Left lung (tissue), 10 donors: ENCODE results near the gene CAMTA1. TPM values are rescaled to one million over a fixed set of nuclear protein-coding genes. Genes with fewer than 3 reads are reported as not detected.

Source experiments
- ATAC-seq: fragments of 200-7000 bp; cut with Tn5 transposase; one replicate; pipeline ENCODE4 v1.9.1; 2020; ENCODE audit warnings: moderate library complexity
- DNase-seq, 4 donors: peaks; one replicate each; pipeline ENCODE4 v3.0.0-alpha.2; 2013 to 2020
- H3K27ac ChIP-seq, 2 donors: fragments of 200-600 bp; sonication (generic) in 1 of 2; one replicate each; pipeline versions ENCODE4 v1.5.0 to v1.8.0; 2020 to 2021
- H3K27me3 ChIP-seq, 2 donors: fragments of 200-600 bp; sonication (generic) in 1 of 2; one replicate each; pipeline versions ENCODE4 v1.5.0 to v1.8.0; 2020 to 2021
- H3K36me3 ChIP-seq, 2 donors: fragments of 200-600 bp; sonication (generic) in 1 of 2; one replicate each; pipeline versions ENCODE4 v1.5.0 to v1.8.0; 2020 to 2021
- H3K4me1 ChIP-seq, 2 donors: fragments of 200-600 bp; one replicate each; pipeline ENCODE4 v1.8.0; 2021
- H3K4me3 ChIP-seq, 2 donors: fragments of 200-600 bp; sonication (generic) in 1 of 2; one replicate each; pipeline versions ENCODE4 v1.5.0 to v1.8.0; 2020 to 2021; ENCODE audit warnings: mild to moderate bottlenecking in 1 of 2
- H3K9me3 ChIP-seq, 2 donors: fragments of 200-600 bp; sonication (generic) in 1 of 2; one replicate each; pipeline versions ENCODE4 v1.5.0 to v1.8.0; 2020 to 2021
- intact Hi-C, 2 donors: fragments of 100-400 bp; cut with DNase I; formaldehyde crosslinking; loops; one replicate each; pipeline versions ENCODE4 v1.11.2 to v1.14.2; 2022
- polyA plus RNA-seq, 6 donors: library from polyadenylated mRNA; unstranded; fragments of 120-200 nt; gene quantifications; one replicate each; pipeline ENCODE4 v1.2.1, GENCODE V29; 2013; ENCODE audit not compliant: insufficient read length in 6 of 6
- total RNA-seq, 2 donors: library from RNA; stranded (reverse); fragmentation: NEBNext Ultra II Directional; extraction: Animal tissue kit (Norgen Biotek cat#: 25700); gene quantifications; one replicate each; pipeline ENCODE4 v1.2.1, GENCODE V29; 2021
- TF ChIP-seq, protein P1 (sequence below), 2 donors: fragments of 200-600 bp; sonication (generic) in 1 of 2; IDR thresholded peaks; one replicate each; pipeline versions ENCODE4 v1.5.0 to v1.8.0; 2021; ENCODE audit warnings: antibody characterized with exemption in 2 of 2
- donor health status: DM: no; HTN: yes; CAD: no.
- donor health status: DM: no; HTN: no; CAD: no.

Gene CAMTA1
- total and polyA plus RNA-seq, 8 donors: 42.7 to 69.1 (median 49.4) TPM

DNA sequence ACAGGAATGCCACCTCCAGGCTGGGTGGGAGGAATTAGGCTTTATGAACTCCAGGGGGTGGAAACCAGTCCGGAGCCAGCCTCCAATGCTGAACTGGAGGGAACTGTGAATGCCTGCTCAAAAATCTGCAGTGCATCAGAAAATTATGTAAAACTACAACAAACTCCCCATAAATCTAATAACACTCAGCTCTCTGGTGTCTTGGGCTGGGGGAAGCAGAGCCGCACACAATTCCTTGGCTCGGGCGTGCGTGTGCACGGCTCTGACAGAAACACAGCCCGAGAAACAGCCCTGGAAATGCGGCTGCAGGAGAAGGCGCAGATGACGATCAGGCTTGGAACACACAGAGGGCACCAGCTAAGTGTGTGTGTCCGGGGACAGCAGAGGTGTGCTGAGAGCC, 858.3 kb downstream of the CAMTA1 start:
- TF ChIP-seq, protein P1, sequence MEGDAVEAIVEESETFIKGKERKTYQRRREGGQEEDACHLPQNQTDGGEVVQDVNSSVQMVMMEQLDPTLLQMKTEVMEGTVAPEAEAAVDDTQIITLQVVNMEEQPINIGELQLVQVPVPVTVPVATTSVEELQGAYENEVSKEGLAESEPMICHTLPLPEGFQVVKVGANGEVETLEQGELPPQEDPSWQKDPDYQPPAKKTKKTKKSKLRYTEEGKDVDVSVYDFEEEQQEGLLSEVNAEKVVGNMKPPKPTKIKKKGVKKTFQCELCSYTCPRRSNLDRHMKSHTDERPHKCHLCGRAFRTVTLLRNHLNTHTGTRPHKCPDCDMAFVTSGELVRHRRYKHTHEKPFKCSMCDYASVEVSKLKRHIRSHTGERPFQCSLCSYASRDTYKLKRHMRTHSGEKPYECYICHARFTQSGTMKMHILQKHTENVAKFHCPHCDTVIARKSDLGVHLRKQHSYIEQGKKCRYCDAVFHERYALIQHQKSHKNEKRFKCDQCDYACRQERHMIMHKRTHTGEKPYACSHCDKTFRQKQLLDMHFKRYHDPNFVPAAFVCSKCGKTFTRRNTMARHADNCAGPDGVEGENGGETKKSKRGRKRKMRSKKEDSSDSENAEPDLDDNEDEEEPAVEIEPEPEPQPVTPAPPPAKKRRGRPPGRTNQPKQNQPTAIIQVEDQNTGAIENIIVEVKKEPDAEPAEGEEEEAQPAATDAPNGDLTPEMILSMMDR (IDR thresholded peaks at IDR 0.05): no peak
- H3K4me1 ChIP-seq: peaks cover 0 to 8% of the 10 kb centered on the region in 2 donors
- no peak overlapping the region for H3K27ac ChIP-seq
- DNase-seq: peak in 3 of 4 donors; percentile 49 to 96 (median 90)
- no peak for ATAC-seq
- H3K4me3 ChIP-seq: no peak overlapping the region
- H3K36me3 ChIP-seq: no peaks in the 10 kb centered on the region
- no peaks in the 10 kb centered on the region for H3K9me3 ChIP-seq
- H3K27me3 ChIP-seq: peaks cover 0 to 6% of the 10 kb centered on the region in 2 donors
- intact Hi-C loops: loop anchor here in 1 of 2 donors (10.0 kb wide), 1 partner anchor 189 kb away; no protein-coding TSS in a partner anchor

DNA sequence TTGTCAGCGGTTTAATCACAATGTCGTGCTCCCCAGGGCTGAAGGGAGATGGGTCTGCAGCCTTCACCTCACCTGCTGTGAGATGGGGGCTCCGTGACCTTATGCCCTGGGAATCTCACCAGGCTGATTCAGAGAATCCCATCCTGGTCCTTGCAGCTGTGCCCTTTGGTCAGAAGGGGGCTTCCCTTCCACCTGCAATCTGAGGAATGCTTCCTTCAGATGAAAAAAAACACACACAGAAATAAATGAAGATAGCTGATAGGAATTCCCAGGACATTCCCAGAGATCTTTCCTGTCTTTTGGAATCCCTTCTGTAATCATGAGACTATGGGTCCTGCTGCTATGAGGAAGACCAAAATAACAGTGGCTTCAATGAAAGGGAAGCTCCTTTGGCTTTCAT, 858.8 kb downstream of the CAMTA1 start:
- no peaks in the 10 kb centered on the region for H3K9me3 ChIP-seq
- H3K36me3 ChIP-seq: no peaks in the 10 kb centered on the region
- TF ChIP-seq, protein P1 (IDR thresholded peaks at IDR 0.05): no peak
- no peak overlapping the region for H3K27ac ChIP-seq
- no peak for DNase-seq
- intact Hi-C loops: loop anchor here in 1 of 2 donors (10.0 kb wide), 1 partner anchor 189 kb away; no protein-coding TSS in a partner anchor
- H3K4me3 ChIP-seq: no peak overlapping the region
- ATAC-seq: no peak
- H3K27me3 ChIP-seq: peaks cover 0 to 6% of the 10 kb centered on the region in 2 donors
- peaks cover 0 to 14% of the 10 kb centered on the region in 2 donors for H3K4me1 ChIP-seq

DNA sequence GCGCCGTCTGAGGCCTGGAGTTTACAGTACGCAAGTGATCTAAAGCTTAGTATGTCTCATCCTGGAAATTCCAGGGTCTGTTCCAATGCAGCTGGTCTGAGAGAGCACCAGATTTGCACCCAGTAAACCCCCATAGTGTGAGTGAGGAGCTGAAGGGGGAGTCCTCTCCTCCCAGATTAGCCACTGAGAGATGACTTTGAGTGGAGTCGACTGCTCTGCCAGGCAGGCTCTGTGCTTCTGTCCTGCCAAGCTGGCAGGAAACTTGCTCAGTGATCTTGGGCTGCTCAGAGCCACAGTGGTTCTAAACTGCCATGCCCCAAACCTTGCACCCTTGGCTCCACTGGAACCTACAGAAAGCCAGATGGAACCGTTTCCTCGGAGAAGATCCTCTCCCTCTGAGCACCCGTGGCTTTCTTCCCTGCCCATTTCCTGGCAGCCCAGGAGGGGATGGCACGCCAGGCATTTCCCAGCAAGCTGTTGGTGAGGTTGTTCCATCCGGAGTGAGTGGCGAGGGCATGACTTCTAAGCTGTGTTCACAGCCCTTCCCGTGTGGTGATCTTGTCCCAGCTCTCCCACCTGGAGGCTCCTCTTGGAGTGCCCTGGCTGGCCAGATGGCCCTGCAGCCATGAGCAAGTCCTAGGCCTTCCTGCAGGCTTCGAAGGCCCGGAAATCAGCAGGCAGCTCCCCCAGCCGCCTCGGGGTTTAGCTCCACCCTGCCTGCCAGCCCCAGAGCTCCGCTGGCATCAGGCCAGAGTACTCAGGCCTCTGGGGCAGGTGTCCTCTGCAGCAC, 859.9 kb downstream of the CAMTA1 start:
- peaks cover 0 to 23% of the 10 kb centered on the region in 2 donors for H3K4me1 ChIP-seq

DNA sequence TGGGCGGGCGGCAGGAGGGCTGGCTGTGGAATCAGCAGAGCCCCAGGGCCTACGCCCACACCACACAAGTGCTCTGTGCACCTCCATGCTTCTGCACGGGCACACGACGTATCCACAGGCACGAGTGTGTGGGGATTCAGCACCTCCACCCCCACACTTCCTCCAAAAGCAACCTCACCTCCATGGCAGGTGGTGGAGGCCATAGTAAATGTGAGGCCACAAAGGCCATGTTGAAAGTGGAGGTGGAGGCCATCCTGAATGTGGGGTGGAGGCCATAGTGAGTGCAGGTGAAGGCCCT, 860.4 kb downstream of the CAMTA1 start:
- no peak overlapping the region for H3K27ac ChIP-seq
- no peak for DNase-seq
- intact Hi-C loops: loop anchor here in 1 of 2 donors (10.0 kb wide), 1 partner anchor 191 kb away; no protein-coding TSS in a partner anchor
- H3K4me1 ChIP-seq: peaks cover 0 to 23% of the 10 kb centered on the region in 2 donors
- H3K27me3 ChIP-seq: peaks cover 0 to 15% of the 10 kb centered on the region in 2 donors
- no peak for ATAC-seq
- no peaks in the 10 kb centered on the region for H3K36me3 ChIP-seq
- H3K9me3 ChIP-seq: no peaks in the 10 kb centered on the region
- TF ChIP-seq, protein P1 (IDR thresholded peaks at IDR 0.05): no peak
- H3K4me3 ChIP-seq: no peak overlapping the region

More for the DNA sequence above, 859.9 kb downstream of the CAMTA1 start:
- DNase-seq: peak in 3 of 4 donors; percentile 63 to 83 (median 69)
- no peaks in the 10 kb centered on the region for H3K9me3 ChIP-seq
- peaks cover 0 to 14% of the 10 kb centered on the region in 2 donors for H3K27me3 ChIP-seq
- ATAC-seq: peak; percentile 54
- intact Hi-C loops: loop anchor here in 1 of 2 donors (10.0 kb wide), 1 partner anchor 190 kb away; no protein-coding TSS in a partner anchor
- H3K36me3 ChIP-seq: no peaks in the 10 kb centered on the region
- TF ChIP-seq, protein P1 (IDR thresholded peaks at IDR 0.05): no peak
- no peak overlapping the region for H3K27ac ChIP-seq
- H3K4me3 ChIP-seq: no peak overlapping the region

DNA sequence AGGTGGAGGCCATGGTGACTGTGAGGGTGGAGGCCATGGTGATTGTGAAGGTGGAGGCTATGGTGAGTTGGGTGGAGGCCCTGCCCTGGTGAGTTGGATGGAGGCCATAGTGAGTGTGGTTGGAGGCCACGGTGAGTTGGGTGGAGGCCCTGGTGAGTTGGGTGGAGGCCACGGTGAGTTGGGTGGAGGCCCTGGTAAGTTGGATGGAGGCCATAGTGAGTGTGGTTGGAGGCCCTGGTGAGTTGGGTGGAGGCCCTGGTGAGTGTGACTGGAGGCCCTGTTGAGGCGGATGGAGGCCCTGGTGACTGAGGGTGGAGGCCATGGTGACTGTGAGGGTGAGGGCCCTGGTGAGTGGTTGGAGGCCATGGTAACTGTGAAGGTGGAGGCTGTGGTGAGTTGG, 860.9 kb downstream of the CAMTA1 start:
- DNase-seq: peak in 1 of 4 donors; percentile 30
- ATAC-seq: no peak
- Histone ChIP-seq H3K27me3 (peaks cover 0 to 15% of the 10 kb centered on the region in 2 donors), H3K4me1 (peaks cover 0 to 23% of the 10 kb centered on the region in 2 donors), H3K36me3 (no peaks in the 10 kb centered on the region), H3K4me3 (no peak overlapping the region), H3K9me3 (no peaks in the 10 kb centered on the region), H3K27ac (no peak overlapping the region)
- intact Hi-C loops: loop anchor here in 1 of 2 donors (10.0 kb wide), 1 partner anchor 191 kb away; no protein-coding TSS in a partner anchor
- TF ChIP-seq, protein P1 (IDR thresholded peaks at IDR 0.05): no peak
